ENCODE measurements around the gene PID1. TPM values are rescaled to one million over a fixed set of nuclear protein-coding genes. Genes with fewer than 3 reads are reported as not detected.

Gene PID1
- total and polyA plus RNA-seq, 8 donors, result 10.2 to 51.2 (median 35.4) TPM

DNA sequence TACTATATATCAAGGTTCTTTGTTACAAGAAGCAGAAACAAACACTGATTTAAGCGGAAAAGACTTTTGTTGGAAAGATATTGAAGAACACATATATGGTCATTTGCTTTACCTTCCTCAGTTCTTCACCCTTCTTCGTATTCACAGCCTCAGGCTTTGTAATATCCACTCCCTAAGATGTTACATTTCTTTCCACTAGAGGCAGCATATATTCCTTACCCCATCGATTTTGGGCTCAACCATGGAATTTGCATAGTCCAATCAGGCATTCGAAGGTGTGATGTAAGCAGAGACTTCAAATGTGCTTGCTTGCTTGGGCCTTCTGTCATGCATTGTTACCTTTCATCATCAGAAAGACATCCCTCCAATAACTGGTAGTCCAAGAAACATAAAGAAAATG lies 287.4 kb downstream of the PID1 start:
- no peak overlapping the region for H3K27ac ChIP-seq
- no peak for DNase-seq
- H3K36me3 ChIP-seq, result no peaks in the 10 kb centered on the region
- 67 to 79% (median 77%) methylated on average over 4 of the region's 4 CpGs for WGBS, 5 donors
- TF ChIP-seq POLR2A (IDR thresholded peaks at IDR 0.05) (no peak), EP300 (IDR thresholded peaks at IDR 0.05) (no peak), POLR2AphosphoS5 (IDR thresholded peaks at IDR 0.05) (no peak)
- TF ChIP-seq, protein P1, sequence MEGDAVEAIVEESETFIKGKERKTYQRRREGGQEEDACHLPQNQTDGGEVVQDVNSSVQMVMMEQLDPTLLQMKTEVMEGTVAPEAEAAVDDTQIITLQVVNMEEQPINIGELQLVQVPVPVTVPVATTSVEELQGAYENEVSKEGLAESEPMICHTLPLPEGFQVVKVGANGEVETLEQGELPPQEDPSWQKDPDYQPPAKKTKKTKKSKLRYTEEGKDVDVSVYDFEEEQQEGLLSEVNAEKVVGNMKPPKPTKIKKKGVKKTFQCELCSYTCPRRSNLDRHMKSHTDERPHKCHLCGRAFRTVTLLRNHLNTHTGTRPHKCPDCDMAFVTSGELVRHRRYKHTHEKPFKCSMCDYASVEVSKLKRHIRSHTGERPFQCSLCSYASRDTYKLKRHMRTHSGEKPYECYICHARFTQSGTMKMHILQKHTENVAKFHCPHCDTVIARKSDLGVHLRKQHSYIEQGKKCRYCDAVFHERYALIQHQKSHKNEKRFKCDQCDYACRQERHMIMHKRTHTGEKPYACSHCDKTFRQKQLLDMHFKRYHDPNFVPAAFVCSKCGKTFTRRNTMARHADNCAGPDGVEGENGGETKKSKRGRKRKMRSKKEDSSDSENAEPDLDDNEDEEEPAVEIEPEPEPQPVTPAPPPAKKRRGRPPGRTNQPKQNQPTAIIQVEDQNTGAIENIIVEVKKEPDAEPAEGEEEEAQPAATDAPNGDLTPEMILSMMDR (IDR thresholded peaks at IDR 0.05), result no peak
- no peak overlapping the region for H3K4me3 ChIP-seq
- peaks cover 5 to 31% (median 9%) of the 10 kb centered on the region in 4 donors for H3K9me3 ChIP-seq
- intact Hi-C loops (cut with DNase I; ENCODE audit: low total_unique reads), result no loop called here
- no peaks in the 10 kb centered on the region for H3K27me3 ChIP-seq
- H3K4me1 ChIP-seq, result no peaks in the 10 kb centered on the region

DNA sequence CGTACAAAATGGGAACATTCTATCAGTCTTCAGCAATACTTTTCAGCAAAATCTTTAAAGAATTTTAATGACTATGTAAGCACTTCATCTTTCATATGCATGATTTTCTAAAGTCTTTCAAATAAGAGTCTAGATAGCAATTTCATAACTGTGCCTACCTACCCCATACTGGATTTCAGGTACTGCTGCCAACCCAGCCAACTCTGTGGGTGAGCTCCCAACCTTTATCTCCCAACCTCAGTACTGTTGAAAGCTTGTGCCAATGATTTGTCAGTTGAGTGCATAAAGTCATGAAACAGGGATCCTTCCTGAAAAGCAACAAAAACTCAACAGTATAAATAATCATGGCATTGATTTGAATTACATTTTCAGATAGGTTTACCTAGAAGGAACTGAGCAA lies 296.9 kb downstream of the PID1 start:
- no peak for TF ChIP-seq POLR2A (IDR thresholded peaks at IDR 0.05)
- TF ChIP-seq, protein P1 (IDR thresholded peaks at IDR 0.05), result no peak
- no peak for TF ChIP-seq POLR2AphosphoS5 (IDR thresholded peaks at IDR 0.05)
- no peak for TF ChIP-seq EP300 (IDR thresholded peaks at IDR 0.05)
- no peak for DNase-seq
- H3K27me3 ChIP-seq, result no peaks in the 10 kb centered on the region
- H3K9me3 ChIP-seq, result no peaks in the 10 kb centered on the region
- H3K4me1 ChIP-seq, result no peaks in the 10 kb centered on the region
- no peak overlapping the region for H3K4me3 ChIP-seq
- no peak overlapping the region for H3K27ac ChIP-seq
- intact Hi-C loops (cut with DNase I; ENCODE audit: low total_unique reads), result no loop called here
- no peaks in the 10 kb centered on the region for H3K36me3 ChIP-seq
- 65 to 85% (median 76%) methylated on average over 1 of the region's 1 CpG for WGBS, 5 donors

Small RNAs within 50 kb of the gene (small RNA-seq; reads per million reads assigned to genes)
- 0 reads per million in 4 donors for gene RN7SKP283
